ENCODE results near the gene LRRC36. TPM values are rescaled to one million over a fixed set of nuclear protein-coding genes. Genes with fewer than 3 reads are reported as not detected.

LRRC36 gene
- total and polyA plus RNA-seq, 2 experiments from 2014 or later = 0.45 TPM; not detected in 1

- no peaks in the 10 kb centered on the region for H3K9me3 ChIP-seq (ENCODE audit: low read depth)
- TF ChIP-seq CTCF (IDR thresholded peaks at IDR 0.05; ENCODE audit: low read depth, low read length) = no peak
- H3K4me1 ChIP-seq (ENCODE audit: low read depth) = peaks cover 4% of the 10 kb centered on the region
- no peaks in the 10 kb centered on the region for H3K36me3 ChIP-seq
- peaks cover 56% of the 10 kb centered on the region for H3K27me3 ChIP-seq
- peak overlapping the region; percentile 21 for H3K4me3 ChIP-seq
- no peak for DNase-seq (ENCODE audit: low read depth in 1 of 2, low spot score in 1 of 2)
- no peak overlapping the region for H3K27ac ChIP-seq
These were observed 105.3 kb downstream of the LRRC36 start for GRCh38 chr16:67431775-67432505.

- H3K4me1 ChIP-seq (ENCODE audit: low read depth) = peaks cover 4% of the 10 kb centered on the region
- no peak for DNase-seq (ENCODE audit: low read depth in 1 of 2, low spot score in 1 of 2)
- H3K27me3 ChIP-seq = peaks cover 56% of the 10 kb centered on the region
- no peaks in the 10 kb centered on the region for H3K9me3 ChIP-seq (ENCODE audit: low read depth)
- no peak for TF ChIP-seq CTCF (IDR thresholded peaks at IDR 0.05; ENCODE audit: low read depth, low read length)
- H3K36me3 ChIP-seq = no peaks in the 10 kb centered on the region
- H3K4me3 ChIP-seq = no peak overlapping the region
- H3K27ac ChIP-seq = no peak overlapping the region
These were observed 105.9 kb downstream of the LRRC36 start for GRCh38 chr16:67432506-67432890.

GRCh38 chr16:67433131-67433719, 106.6 kb downstream of the LRRC36 start:
- H3K9me3 ChIP-seq (ENCODE audit: low read depth) = no peaks in the 10 kb centered on the region
- no peak overlapping the region for H3K4me3 ChIP-seq
- H3K36me3 ChIP-seq = no peaks in the 10 kb centered on the region
- no peak for TF ChIP-seq CTCF (IDR thresholded peaks at IDR 0.05; ENCODE audit: low read depth, low read length)
- H3K4me1 ChIP-seq (ENCODE audit: low read depth) = peaks cover 4% of the 10 kb centered on the region
- peaks cover 56% of the 10 kb centered on the region for H3K27me3 ChIP-seq
- DNase-seq (ENCODE audit: low read depth in 1 of 2, low spot score in 1 of 2) = no peak
- no peak overlapping the region for H3K27ac ChIP-seq

Other genes with a start within 250 kb of the LRRC36 start
- gene PHAF1, start 216.9 kb upstream of the LRRC36 start, total RNA-seq = 10.3 and 10.8 TPM in 2 replicates
- gene PHAF1, start 216.9 kb upstream of the LRRC36 start, polyA plus RNA-seq = 18.1 and 18.4 TPM in 2 replicates
- 28.0 and 34.7 TPM in 2 replicates for gene B3GNT9, start 175.8 kb upstream of the LRRC36 start, total RNA-seq
- 18.0 and 30.4 TPM in 2 replicates for gene B3GNT9, start 175.8 kb upstream of the LRRC36 start, polyA plus RNA-seq
- 5.4 and 12.2 TPM in 2 replicates for gene TRADD, start 166.9 kb upstream of the LRRC36 start, total RNA-seq
- 6.7 and 11.9 TPM in 2 replicates for gene TRADD, start 166.9 kb upstream of the LRRC36 start, polyA plus RNA-seq
- gene FBXL8, start 166.9 kb upstream of the LRRC36 start, total RNA-seq = 8.7 and 9.0 TPM in 2 replicates
- 6.8 and 9.3 TPM in 2 replicates for gene FBXL8, start 166.9 kb upstream of the LRRC36 start, polyA plus RNA-seq
- gene HSF4, start 162.1 kb upstream of the LRRC36 start, total RNA-seq = 0.63 and 7.9 TPM in 2 replicates
- gene HSF4, start 162.1 kb upstream of the LRRC36 start, polyA plus RNA-seq = 1.7 and 2.6 TPM in 2 replicates
- 33.7 and 40.6 TPM in 2 replicates for gene NOL3, start 156.3 kb upstream of the LRRC36 start, total RNA-seq
- 19.4 and 31.1 TPM in 2 replicates for gene NOL3, start 156.3 kb upstream of the LRRC36 start, polyA plus RNA-seq
- 57.8 and 78.1 TPM in 2 replicates for gene MATCAP1, start 142.9 kb upstream of the LRRC36 start, total RNA-seq
- gene MATCAP1, start 142.9 kb upstream of the LRRC36 start, polyA plus RNA-seq = 47.8 and 53.7 TPM in 2 replicates
- 2.9 and 3.7 TPM in 2 replicates for gene EXOC3L1, start 136.7 kb upstream of the LRRC36 start, total RNA-seq
- gene EXOC3L1, start 136.7 kb upstream of the LRRC36 start, polyA plus RNA-seq = 2.8 and 4.3 TPM in 2 replicates
- gene E2F4, start 134.7 kb upstream of the LRRC36 start, total RNA-seq = 85.2 and 99.4 TPM in 2 replicates
- gene E2F4, start 134.7 kb upstream of the LRRC36 start, polyA plus RNA-seq = 66.2 and 68.0 TPM in 2 replicates
- gene ELMO3, start 127.7 kb upstream of the LRRC36 start, total RNA-seq = 0.28 and 1.1 TPM in 2 replicates
- 0.15 and 0.97 TPM in 2 replicates for gene ELMO3, start 127.7 kb upstream of the LRRC36 start, polyA plus RNA-seq
- gene TMEM208, start 99.7 kb upstream of the LRRC36 start, total RNA-seq = 29.6 and 30.2 TPM in 2 replicates
- gene TMEM208, start 99.7 kb upstream of the LRRC36 start, polyA plus RNA-seq = 64.5 and 89.0 TPM in 2 replicates
- 12.0 and 17.9 TPM in 2 replicates for gene FHOD1, start 79.3 kb upstream of the LRRC36 start, total RNA-seq
- gene FHOD1, start 79.3 kb upstream of the LRRC36 start, polyA plus RNA-seq = 18.5 and 21.7 TPM in 2 replicates
- gene SLC9A5, start 77.8 kb upstream of the LRRC36 start, total RNA-seq = 1.6 and 4.6 TPM in 2 replicates
- gene SLC9A5, start 77.8 kb upstream of the LRRC36 start, polyA plus RNA-seq = 4.5 and 8.4 TPM in 2 replicates
- gene PLEKHG4, start 47.3 kb upstream of the LRRC36 start, total RNA-seq = 3.6 and 6.8 TPM in 2 replicates
- 1.0 and 5.2 TPM in 2 replicates for gene PLEKHG4, start 47.3 kb upstream of the LRRC36 start, polyA plus RNA-seq
- gene KCTD19, start 74 bp upstream of the LRRC36 start, total RNA-seq = 0.21 and 1.9 TPM in 2 replicates
- gene KCTD19, start 74 bp upstream of the LRRC36 start, polyA plus RNA-seq = 1.6 TPM in 1 of 2 replicates, not detected in the other
- gene TPPP3, start 66.7 kb downstream of the LRRC36 start, total RNA-seq = 2.5 and 4.6 TPM in 2 replicates
- 6.2 and 7.2 TPM in 2 replicates for gene TPPP3, start 66.7 kb downstream of the LRRC36 start, polyA plus RNA-seq
- 17.4 and 18.7 TPM in 2 replicates for gene ZDHHC1, start 89.7 kb downstream of the LRRC36 start, total RNA-seq
- gene ZDHHC1, start 89.7 kb downstream of the LRRC36 start, polyA plus RNA-seq = 19.1 and 22.4 TPM in 2 replicates
- gene HSD11B2, start 104.3 kb downstream of the LRRC36 start, total RNA-seq = 0.28 and 0.36 TPM in 2 replicates
- 0.26 and 0.84 TPM in 2 replicates for gene HSD11B2, start 104.3 kb downstream of the LRRC36 start, polyA plus RNA-seq
- 74.5 and 140 TPM in 2 replicates for gene ATP6V0D1, start 154.3 kb downstream of the LRRC36 start, total RNA-seq
- 139 and 203 TPM in 2 replicates for gene ATP6V0D1, start 154.3 kb downstream of the LRRC36 start, polyA plus RNA-seq
- not detected in 2 replicates for gene AGRP, start 156.7 kb downstream of the LRRC36 start, total RNA-seq
- 0.71 TPM in 1 of 2 replicates, not detected in the other for gene AGRP, start 156.7 kb downstream of the LRRC36 start, polyA plus RNA-seq
- 27.3 and 35.7 TPM in 2 replicates for gene RIPOR1, start 202.0 kb downstream of the LRRC36 start, total RNA-seq
- gene RIPOR1, start 202.0 kb downstream of the LRRC36 start, polyA plus RNA-seq = 29.5 and 46.3 TPM in 2 replicates
- 25.2 and 33.9 TPM in 2 replicates for gene CTCF, start 235.7 kb downstream of the LRRC36 start, total RNA-seq
- gene CTCF, start 235.7 kb downstream of the LRRC36 start, polyA plus RNA-seq = 37.6 and 38.0 TPM in 2 replicates